SU-DHL-6 (cell line): ENCODE data around the gene NOS3.

Experiments used
- H2AFZ ChIP-seq: fragments of 200-600 bp; sonication (generic); 2 replicates; pipeline ENCODE4 v1.6.1; 2014; ENCODE audit warnings: low read depth, mild to moderate bottlenecking, moderate library complexity, mixed read lengths, antibody characterized with exemption, low read length; ENCODE audit not compliant: severe bottlenecking
- H3F3A ChIP-seq: fragments of 200-600 bp; shearing (Covaris generic); 2 replicates; pipeline ENCODE4 v1.6.0; 2016; ENCODE audit warnings: antibody characterized with exemption, mild to moderate bottlenecking; ENCODE audit not compliant: insufficient read depth
- H3K27ac ChIP-seq: fragments of 200-600 bp; sonication (generic); 2 replicates; pipeline ENCODE4 v1.5.1; 2016; ENCODE audit warnings: low read depth, mild to moderate bottlenecking, low read length, moderate library complexity, mixed read lengths
- H3K27me3 ChIP-seq: fragments of 200-600 bp; sonication (generic), shearing (Covaris generic); 2 replicates; pipeline ENCODE4 v1.6.0; 2014; ENCODE audit warnings: mild to moderate bottlenecking, low read length
- H3K36me3 ChIP-seq: fragments of 200-600 bp; sonication (generic); 2 replicates; pipeline ENCODE4 v1.6.1; 2014; ENCODE audit warnings: mild to moderate bottlenecking, low read length, mixed read lengths
- H3K4me2 ChIP-seq: fragments of 300-600, 200-600 bp; shearing (Covaris generic), sonication (generic); 2 replicates; pipeline ENCODE4 v1.6.0; 2014; ENCODE audit warnings: low read length, low read depth, mild to moderate bottlenecking; ENCODE audit not compliant: poor library complexity, severe bottlenecking
- H3K4me3 ChIP-seq: fragments of 200-600 bp; sonication (generic); 2 replicates; pipeline ENCODE4 v1.5.1; 2014; ENCODE audit warnings: antibody characterized with exemption, low read length, mild to moderate bottlenecking, mixed read lengths; ENCODE audit not compliant: insufficient read depth, poor library complexity, severe bottlenecking
- H3K79me2 ChIP-seq: fragments of 200-600 bp; sonication (generic); 2 replicates; pipeline ENCODE4 v1.6.1; 2014; ENCODE audit warnings: mild to moderate bottlenecking, low read length, moderate library complexity; ENCODE audit not compliant: insufficient read depth
- H3K9ac ChIP-seq: fragments of 200-600 bp; sonication (generic); 2 replicates; pipeline ENCODE4 v1.7.0; 2014; ENCODE audit warnings: mild to moderate bottlenecking, low read length
- H3K9me2 ChIP-seq: fragments of 200-600 bp; sonication (generic); replicated peaks from 2 replicates; pipeline ENCODE4 v1.6.1; 2014; ENCODE audit warnings: low read length; ENCODE audit not compliant: insufficient read depth
- H3K9me3 ChIP-seq: fragments of 200-600 bp; sonication (generic); 2 replicates; pipeline ENCODE4 v1.6.1; 2014; ENCODE audit warnings: low read length, mixed read lengths; ENCODE audit not compliant: insufficient read depth
- H4K20me1 ChIP-seq: fragments of 200-600 bp; sonication (generic); 2 replicates; pipeline ENCODE4 v1.6.1; 2014; ENCODE audit warnings: low read depth, mild to moderate bottlenecking, antibody characterized with exemption, low read length, moderate library complexity, mixed read lengths
- CTCF ChIP-seq: fragments of 200-600 bp; sonication (generic); IDR thresholded peaks from one replicate; pipeline ENCODE4 v1.5.1; 2017; ENCODE audit warnings: antibody characterized with exemption, mild to moderate bottlenecking, low read length, moderate library complexity; ENCODE audit not compliant: insufficient read depth, poor library complexity, severe bottlenecking
- EZH2phosphoT487 ChIP-seq: fragments of 200-600 bp; sonication (generic), shearing (Covaris generic); conservative IDR thresholded peaks from 2 replicates; pipeline ENCODE4 v1.6.1; 2018; ENCODE audit warnings: mild to moderate bottlenecking, antibody characterized with exemption, low read length, moderate library complexity, mixed read lengths

NOS3 gene

GRCh38 chr7:150997075-150997511 lies 6.3 kb downstream of the NOS3 start:
- no peaks in the 10 kb centered on the region for H4K20me1 ChIP-seq
- no peak overlapping the region for H2AFZ ChIP-seq
- H3K79me2 ChIP-seq, result no peaks in the 10 kb centered on the region
- H3K9ac ChIP-seq, result no peak overlapping the region
- H3K9me2 ChIP-seq, result no peaks in the 10 kb centered on the region
- TF ChIP-seq EZH2phosphoT487, result no peak
- no peak for TF ChIP-seq CTCF
- H3F3A ChIP-seq, result no peaks in the 10 kb centered on the region
- no peak overlapping the region for H3K4me3 ChIP-seq
- H3K4me2 ChIP-seq, result no peak overlapping the region
- no peaks in the 10 kb centered on the region for H3K9me3 ChIP-seq
- H3K27ac ChIP-seq, result no peak overlapping the region
- H3K27me3 ChIP-seq, result no peaks in the 10 kb centered on the region
- H3K36me3 ChIP-seq, result no peaks in the 10 kb centered on the region

- Histone ChIP-seq H3K9me2 (no peaks in the 10 kb centered on the region), H3F3A (no peaks in the 10 kb centered on the region), H3K4me2 (no peak overlapping the region), H3K4me3 (no peak overlapping the region), H3K79me2 (no peaks in the 10 kb centered on the region), H3K27me3 (no peaks in the 10 kb centered on the region), H3K9ac (no peak overlapping the region), H3K27ac (no peak overlapping the region), H3K9me3 (no peaks in the 10 kb centered on the region), H2AFZ (no peak overlapping the region), H4K20me1 (no peaks in the 10 kb centered on the region), H3K36me3 (no peaks in the 10 kb centered on the region)
- no peak for TF ChIP-seq EZH2phosphoT487
- TF ChIP-seq CTCF, result no peak
These were observed 7.0 kb downstream of the NOS3 start for GRCh38 chr7:150997817-150998216.

- H3K9me2 ChIP-seq, result no peaks in the 10 kb centered on the region
- no peaks in the 10 kb centered on the region for H3K9me3 ChIP-seq
- H3K27ac ChIP-seq, result no peak overlapping the region
- no peaks in the 10 kb centered on the region for H3K36me3 ChIP-seq
- H2AFZ ChIP-seq, result no peak overlapping the region
- TF ChIP-seq CTCF (no peak), EZH2phosphoT487 (no peak)
- H3K4me3 ChIP-seq, result no peak overlapping the region
- H3K79me2 ChIP-seq, result no peaks in the 10 kb centered on the region
- H3F3A ChIP-seq, result no peaks in the 10 kb centered on the region
- H4K20me1 ChIP-seq, result no peaks in the 10 kb centered on the region
- no peaks in the 10 kb centered on the region for H3K27me3 ChIP-seq
- H3K9ac ChIP-seq, result no peak overlapping the region
- no peak overlapping the region for H3K4me2 ChIP-seq
These were observed 7.5 kb downstream of the NOS3 start for GRCh38 chr7:150998341-150998740.
